Measurements from ENCODE around the gene POP7.

DNA sequence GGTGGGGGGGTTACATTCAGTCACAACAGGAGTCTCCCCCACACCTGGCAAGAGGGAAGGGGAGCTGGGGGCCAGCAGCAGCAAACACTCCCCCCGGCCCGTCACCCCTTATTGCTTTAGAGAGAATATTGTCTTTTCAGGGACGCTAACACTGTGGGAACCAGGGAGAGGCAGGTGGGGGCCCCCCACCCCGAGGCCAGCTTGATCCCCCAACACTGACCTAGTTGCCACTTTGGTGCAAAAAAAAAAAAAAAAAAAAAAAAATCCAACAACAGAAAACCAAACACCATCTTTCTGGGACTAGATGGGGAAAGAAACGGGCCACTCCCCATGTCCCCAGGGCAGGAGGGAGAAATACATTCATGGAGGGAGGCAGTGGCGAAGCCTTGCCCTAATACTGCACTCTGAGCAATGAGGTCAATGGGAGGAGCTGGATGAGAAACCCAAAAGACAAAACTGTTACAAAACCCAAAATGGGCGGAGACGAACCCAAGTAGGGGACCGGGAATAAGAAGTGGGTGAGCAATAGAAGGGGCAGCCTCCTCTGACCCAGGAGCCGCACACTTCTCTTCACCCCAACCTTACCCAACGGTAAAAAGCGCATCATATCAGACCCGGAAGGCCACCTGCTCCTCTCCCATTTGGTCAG lies 25.9 kb upstream of the POP7 start:
- TF ChIP-seq YY1 (IDR thresholded peaks at IDR 0.05; ENCODE audit: insufficient read depth, insufficient read length) (no peak), ZNF274 (IDR thresholded peaks at IDR 0.05; ENCODE audit: low read depth, low read length) (no peak), SUZ12 (IDR thresholded peaks at IDR 0.05; ENCODE audit: extremely low read depth, insufficient read depth, insufficient read length) (no peak)
